HG03025 (cell line): ENCODE data around the gene RABL3.
"Not testable (repeated sequence)": the region's sequence is repeated elsewhere in the genome, so short reads cannot be mapped to it uniquely, and the experiment has no call there.

ENCODE experiments used
- ATAC-seq: cut with Tn5 transposase; IDR thresholded peaks from one replicate; pipeline ENCODE4 v1.9.1; 2021; ENCODE audit warnings: mild to moderate bottlenecking, moderate library complexity; ENCODE audit not compliant: unreplicated experiment, low FRiP score

The RABL3 gene

GRCh38 chr3:120649830-120650233 lies 92.5 kb downstream of the RABL3 start:
- no peak for ATAC-seq

GRCh38 chr3:120648290-120648689 lies 94.0 kb downstream of the RABL3 start:
- ATAC-seq, result no peak

GRCh38 chr3:120646771-120647432 lies 95.4 kb downstream of the RABL3 start:
- no peak for ATAC-seq

GRCh38 chr3:120645083-120645845 lies 97.1 kb downstream of the RABL3 start:
- no peak for ATAC-seq

GRCh38 chr3:120642368-120642948 lies 99.9 kb downstream of the RABL3 start:
- ATAC-seq, result no peak

GRCh38 chr3:120641696-120642246 lies 100.5 kb downstream of the RABL3 start:
- ATAC-seq, result no peak

- no peak for ATAC-seq
Observed at GRCh38 chr3:120640231-120640630, 102.1 kb downstream of the RABL3 start.

- ATAC-seq, result not testable (repeated sequence)
Observed at GRCh38 chr3:120638820-120639219, 103.5 kb downstream of the RABL3 start.

GRCh38 chr3:120637851-120638559 lies 104.3 kb downstream of the RABL3 start:
- ATAC-seq, result no peak

- ATAC-seq, result no peak
Observed at GRCh38 chr3:120636795-120637401, 105.4 kb downstream of the RABL3 start.
